ENCODE measurements around the gene ICAM1. TPM values are rescaled to one million over a fixed set of nuclear protein-coding genes. Genes with fewer than 3 reads are reported as not detected.
A peak's percentile ranks its signal among the peaks of the same experiment; 100 is the strongest.

Gene ICAM1
- total RNA-seq, 1 experiment from 2014 or later: 4.8 TPM

- no peak for DNase-seq (ENCODE audit: low spot score)
Observed at GRCh38 chr19:10243606-10244005, 27.3 kb upstream of the ICAM1 start.

- DNase-seq (ENCODE audit: low spot score): no peak
Observed at GRCh38 chr19:10245189-10245939, 25.6 kb upstream of the ICAM1 start.

GRCh38 chr19:10246511-10246910, 24.4 kb upstream of the ICAM1 start:
- no peak for DNase-seq (ENCODE audit: low spot score)

- peak; percentile 94 for DNase-seq (ENCODE audit: low spot score)
Observed at GRCh38 chr19:10251792-10252694, 18.9 kb upstream of the ICAM1 start, which contains the start of gene MRPL4. Gene MRPL4, plus strand, starts transcription at chr19:10252214. Its CDS starts 40 bp downstream, at chr19:10252254.

- no peak for DNase-seq (ENCODE audit: low spot score)
Observed at GRCh38 chr19:10252707-10253106, 18.2 kb upstream of the ICAM1 start.

- DNase-seq (ENCODE audit: low spot score): no peak
Observed at GRCh38 chr19:10254244-10254643, 16.7 kb upstream of the ICAM1 start.

GRCh38 chr19:10255358-10255757, 15.6 kb upstream of the ICAM1 start:
- DNase-seq (ENCODE audit: low spot score): no peak

GRCh38 chr19:10256551-10256950, 14.4 kb upstream of the ICAM1 start:
- DNase-seq (ENCODE audit: low spot score): no peak

GRCh38 chr19:10256970-10257615, 13.8 kb upstream of the ICAM1 start:
- DNase-seq (ENCODE audit: low spot score): no peak

- no peak for DNase-seq (ENCODE audit: low spot score)
Observed at GRCh38 chr19:10258080-10258710, 12.7 kb upstream of the ICAM1 start.

- peak; percentile 79 for DNase-seq (ENCODE audit: low spot score)
Observed at GRCh38 chr19:10259162-10259905, 11.6 kb upstream of the ICAM1 start.

- DNase-seq (ENCODE audit: low spot score): peak; percentile 15
Observed at GRCh38 chr19:10260141-10260584, 10.8 kb upstream of the ICAM1 start.

GRCh38 chr19:10262771-10263170, 8.1 kb upstream of the ICAM1 start:
- no peak for DNase-seq (ENCODE audit: low spot score)

- DNase-seq (ENCODE audit: low spot score): no peak
Observed at GRCh38 chr19:10266706-10267105, 4.2 kb upstream of the ICAM1 start.

- no peak for DNase-seq (ENCODE audit: low spot score)
Observed at GRCh38 chr19:10268071-10268470, 2.8 kb upstream of the ICAM1 start.

- DNase-seq (ENCODE audit: low spot score): peak; percentile 60
Observed at GRCh38 chr19:10269333-10270179, 1.4 kb upstream of the ICAM1 start.

GRCh38 chr19:10270180-10270615, 722 bp upstream of the ICAM1 start:
- DNase-seq (ENCODE audit: low spot score): no peak

GRCh38 chr19:10271543-10272086, 695 bp downstream of the ICAM1 start:
- DNase-seq (ENCODE audit: low spot score): no peak

GRCh38 chr19:10274589-10274988, 3.7 kb downstream of the ICAM1 start:
- DNase-seq (ENCODE audit: low spot score): no peak

Data from HT-29 (cell line).